Endothelial cell of umbilical vein (primary cell): ENCODE measurements around the gene CATSPERD. TPM values are rescaled to one million over a fixed set of nuclear protein-coding genes. Genes with fewer than 3 reads are reported as not detected.

Experiments
- BruUV-seq: library from RNA; stranded (reverse); fragments of 400-500 nt; replicated peaks from 2 replicates; lab custom pipeline; 2021; lab: Mats Ljungman, UMichigan
- CTCF ChIA-PET: fragments of 300-600, 350-600 bp; sonication (Branson Sonifier 250); formaldehyde crosslinking; loops from one replicate; lab custom pipeline; 2021; ENCODE audit warnings: antibody characterized with exemption, inconsistent platforms; lab: Charles Lee
- POLR2A ChIA-PET: fragments of 300-600, 350-600 bp; sonication (Branson Sonifier 250); formaldehyde crosslinking; loops from one replicate; lab custom pipeline; 2021; ENCODE audit warnings: antibody characterized with exemption, inconsistent platforms; lab: Charles Lee
- DNase-seq: peaks from one replicate; pipeline ENCODE4 v3.0.0-alpha.2; 2011; ENCODE audit warnings: low read depth, low spot score
- FAIRE-seq: peaks from 2 replicates; lab custom pipeline; 2011; peaks lifted over from hg19 to GRCh38; lab: Jason Lieb, UNC
- H2AFZ ChIP-seq: 2 replicates; pipeline ENCODE4 v1.6.0; 2012; ENCODE audit warnings: low read depth, low read length, control low read depth, inconsistent platforms
- H3K27ac ChIP-seq: 2 replicates; pipeline ENCODE4 v1.5.1; 2011; ENCODE audit warnings: low read depth, mild to moderate bottlenecking, control low read depth, low read length, moderate library complexity; ENCODE audit not compliant: insufficient read depth
- H3K27me3 ChIP-seq, 2 experiments: 2 replicates each; pipeline versions ENCODE4 v1.6.0 to v1.6.1; 2011; ENCODE audit warnings: low read length in 2 of 2, mixed read lengths in 1 of 2; ENCODE audit not compliant: control insufficient read depth in 2 of 2, insufficient read depth in 2 of 2
- H3K36me3 ChIP-seq, 2 experiments: 2 replicates in 1 of 2; 3 replicates in 1 of 2; pipeline ENCODE4 v1.5.1; 2011; ENCODE audit warnings: low read length in 2 of 2, mild to moderate bottlenecking in 1 of 2, moderate library complexity in 1 of 2; ENCODE audit not compliant: control insufficient read depth in 2 of 2, insufficient read depth in 2 of 2; ENCODE audit errors: extremely low read depth in 1 of 2
- H3K4me1 ChIP-seq: 3 replicates; pipeline ENCODE4 v1.5.1; 2011; ENCODE audit warnings: mild to moderate bottlenecking, low read length; ENCODE audit not compliant: control insufficient read depth, insufficient read depth; ENCODE audit errors: extremely low read depth
- H3K4me2 ChIP-seq: 2 replicates; pipeline ENCODE4 v1.6.1; 2011; ENCODE audit warnings: low read length, control low read depth, mixed read lengths; ENCODE audit not compliant: insufficient read depth
- H3K4me3 ChIP-seq, 3 experiments: fragments of 200-600 bp in 1 of 3; sonication (generic), shearing (Covaris generic) in 1 of 3; replicated peaks in 1 of 3; 2 replicates each; pipeline ENCODE4 v1.5.1; 2011 to 2016; ENCODE audit warnings: control low read depth in 3 of 3, low read length in 3 of 3, mild to moderate bottlenecking in 2 of 3, inconsistent platforms in 1 of 3, low read depth in 1 of 3, moderate library complexity in 1 of 3; ENCODE audit not compliant: insufficient read depth in 1 of 3
- H3K79me2 ChIP-seq: 2 replicates; pipeline ENCODE4 v1.6.0; 2012; ENCODE audit warnings: low read length, inconsistent platforms; ENCODE audit not compliant: control insufficient read depth, insufficient read depth
- H3K9ac ChIP-seq: replicated peaks from 2 replicates; pipeline ENCODE3; 2011; ENCODE audit warnings: low read length, control low read depth; ENCODE audit not compliant: insufficient read depth; ENCODE audit errors: extremely low read depth
- H3K9me1 ChIP-seq: replicated peaks from 3 replicates; pipeline ENCODE4 v1.6.0; 2011; ENCODE audit warnings: mild to moderate bottlenecking, low read length; ENCODE audit not compliant: control insufficient read depth, insufficient read depth; ENCODE audit errors: extremely low read depth
- H3K9me3 ChIP-seq: replicated peaks from 2 replicates; pipeline ENCODE4 v1.5.1; 2012; ENCODE audit warnings: low read length, inconsistent platforms; ENCODE audit not compliant: control insufficient read depth, insufficient read depth
- H4K20me1 ChIP-seq: replicated peaks from 2 replicates; pipeline ENCODE3; 2011; ENCODE audit warnings: mild to moderate bottlenecking, low read length; ENCODE audit not compliant: control insufficient read depth, insufficient read depth; ENCODE audit errors: extremely low read depth
- EZH2 ChIP-seq: IDR thresholded peaks from 2 replicates; pipeline ENCODE4 v1.6.1; 2012; ENCODE audit warnings: borderline replicate concordance, low read depth, mild to moderate bottlenecking, moderate library complexity, low read length, inconsistent platforms; ENCODE audit not compliant: severe bottlenecking
- FOS ChIP-seq: IDR thresholded peaks from 2 replicates; pipeline ENCODE4 v1.6.1; 2011; ENCODE audit warnings: mild to moderate bottlenecking, low read length, moderate library complexity, borderline replicate concordance; ENCODE audit not compliant: insufficient read depth
- GATA2 ChIP-seq: IDR thresholded peaks from 2 replicates; pipeline ENCODE4 v1.7.0; 2011; ENCODE audit warnings: low read depth, mild to moderate bottlenecking, moderate library complexity, mixed read lengths, low read length; ENCODE audit not compliant: insufficient read length, insufficient read depth
- JUN ChIP-seq: IDR thresholded peaks from 2 replicates; pipeline ENCODE4 v1.6.1; 2011; ENCODE audit warnings: borderline replicate concordance, low read depth; ENCODE audit not compliant: insufficient read length, insufficient read depth
- MAX ChIP-seq: IDR thresholded peaks from 2 replicates; pipeline ENCODE4 v1.6.1; 2011; ENCODE audit not compliant: insufficient read depth, insufficient read length
- MYC ChIP-seq: IDR thresholded peaks from one replicate; pipeline ENCODE4 v1.6.1; 2011; ENCODE audit warnings: mild to moderate bottlenecking, low read depth, low read length
- POLR2A ChIP-seq: IDR thresholded peaks from 2 replicates; pipeline ENCODE4 v1.6.1; 2012; ENCODE audit warnings: low read depth, mild to moderate bottlenecking, control low read depth, low read length
- POLR2AphosphoS5 ChIP-seq: IDR thresholded peaks from 2 replicates; pipeline ENCODE4 v1.6.1; 2012; ENCODE audit warnings: low read depth, mild to moderate bottlenecking, control low read depth, low read length, moderate library complexity; ENCODE audit not compliant: insufficient read depth
- dilution Hi-C: fragments of 300-500 bp; cut with MboI; formaldehyde crosslinking; loops from one replicate; pipeline ENCODE4 v1.15.0; 2019; ENCODE audit warnings: low sequenced_read_pairs; ENCODE audit not compliant: extremely low pct_ligation_motif_present
- intact Hi-C: fragments of 100-400 bp; cut with micrococcal nuclease; formaldehyde crosslinking; loops from one replicate; pipeline ENCODE4 v1.10.0; 2022
- polyA plus RNA-seq, 4 experiments: library from polyadenylated mRNA; depleted of rRNA in 3 of 4; stranded (reverse) in 3 of 4; unstranded in 1 of 4; fragments of >200 nt; gene quantifications; 2 replicates each; pipeline versions ENCODE4 v1.2.1 to v1.2.3, GENCODE V29; 2011 to 2012; ENCODE audit warnings: missing spikeins in 1 of 4
- total RNA-seq: library from RNA; stranded (reverse); gene quantifications from 2 replicates; pipeline ENCODE4 v1.2.3, GENCODE V29; 2021
- TF ChIP-seq, protein P1 (sequence below), 2 donors: IDR thresholded peaks; 1 replicate in 1 of 2; 2 replicates in 1 of 2; pipeline ENCODE4 v1.5.1; 2011; ENCODE audit warnings: low read length in 2 of 2, mild to moderate bottlenecking in 2 of 2, moderate library complexity in 2 of 2, control low read depth in 1 of 2, inconsistent platforms in 1 of 2, low read depth in 1 of 2; ENCODE audit not compliant: insufficient read depth in 1 of 2; ENCODE audit errors: extremely low read depth in 1 of 2

Gene CATSPERD
- total and polyA plus RNA-seq, 2 donors (not counting 3 experiments of a cell fraction or from before 2014, with no cell fraction given), result not detected

DNA sequence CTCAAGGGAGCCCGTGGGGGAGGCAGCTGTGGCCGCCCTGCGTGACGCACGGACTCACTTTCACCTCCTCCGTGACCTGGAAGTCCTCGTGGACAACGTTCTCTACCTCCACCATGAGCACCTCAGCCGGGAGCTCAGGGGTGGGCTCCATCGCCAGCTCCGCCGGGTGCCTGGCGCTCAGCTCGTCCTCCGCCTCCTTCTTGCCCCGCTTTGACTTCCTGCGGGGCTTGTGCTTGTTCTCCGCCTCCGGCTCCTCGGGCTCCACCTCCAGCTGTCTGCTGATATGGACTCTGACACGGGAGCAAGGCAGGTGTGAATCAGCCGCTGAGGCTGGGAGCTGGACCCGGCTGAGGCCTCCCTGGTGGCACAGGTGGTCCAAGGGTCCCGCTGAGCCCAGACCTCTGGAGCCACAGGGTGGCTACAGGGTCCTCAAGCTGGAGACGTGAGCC is 8.7 kb upstream of the CATSPERD start:
- POLR2A ChIA-PET, result interaction anchor here (0.6 kb wide), 1 partner anchor 25 kb away, joined by 3 read pairs; no protein-coding TSS in a partner anchor
- CTCF ChIA-PET, result no interaction called here
- peaks cover 18% of the 10 kb centered on the region for H3K79me2 ChIP-seq
- TF ChIP-seq MAX (no peak), JUN (no peak), FOS (no peak), POLR2A (no peak)
- DNase-seq, result no peak
- H3K27ac ChIP-seq, result no peak overlapping the region
- H3K4me2 ChIP-seq, result no peak overlapping the region
- no peak overlapping the region for H2AFZ ChIP-seq
- H3K36me3 ChIP-seq, result peaks cover 3 to 38% of the 10 kb centered on the region in 2 experiments
- H4K20me1 ChIP-seq, result no peaks in the 10 kb centered on the region
- no peaks in the 10 kb centered on the region for H3K4me1 ChIP-seq
- no peak for FAIRE-seq
- no peaks in the 10 kb centered on the region for H3K9me1 ChIP-seq
- intact Hi-C loops, result no loop called here
- BruUV-seq, result no TSS peak
- no peaks in the 10 kb centered on the region for H3K27me3 ChIP-seq
- no peak overlapping the region for H3K4me3 ChIP-seq
- dilution Hi-C loops, result no loop called here
- H3K9ac ChIP-seq, result no peak overlapping the region
- no peaks in the 10 kb centered on the region for H3K9me3 ChIP-seq

DNA sequence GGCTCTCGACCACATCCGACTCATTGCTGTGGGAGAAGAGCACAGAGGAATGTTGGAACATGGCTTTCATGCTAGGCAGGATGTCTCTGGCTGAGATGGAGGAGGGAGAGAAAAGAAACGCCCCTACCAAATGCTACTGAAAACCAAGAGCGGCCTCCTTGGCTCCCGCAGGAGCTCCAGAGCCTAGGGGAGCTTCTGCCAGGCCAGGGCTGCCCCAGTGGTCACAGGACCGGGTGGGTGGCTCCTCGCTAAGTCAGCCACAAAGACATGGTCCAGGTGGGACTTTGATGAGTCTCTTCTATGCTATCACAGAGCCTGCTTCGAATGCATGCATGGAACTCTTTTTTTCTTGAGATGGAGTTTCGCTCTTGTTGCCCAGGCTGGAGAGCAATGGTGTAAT is 7.2 kb upstream of the CATSPERD start:
- H3K27ac ChIP-seq, result no peak overlapping the region
- POLR2A ChIA-PET, result no interaction called here
- intact Hi-C loops, result no loop called here
- no peak for DNase-seq
- no peaks in the 10 kb centered on the region for H3K9me3 ChIP-seq
- H2AFZ ChIP-seq, result no peak overlapping the region
- H3K4me3 ChIP-seq, result no peak overlapping the region
- H3K9me1 ChIP-seq, result no peaks in the 10 kb centered on the region
- peaks cover 3% of the 10 kb centered on the region for H3K4me1 ChIP-seq
- H3K4me2 ChIP-seq, result no peak overlapping the region
- peaks cover 33% of the 10 kb centered on the region for H3K79me2 ChIP-seq
- no peak overlapping the region for H3K9ac ChIP-seq
- H3K36me3 ChIP-seq, result peaks cover 3 to 26% of the 10 kb centered on the region in 2 experiments
- H3K27me3 ChIP-seq, result no peaks in the 10 kb centered on the region
- BruUV-seq, result no TSS peak
- dilution Hi-C loops, result no loop called here
- FAIRE-seq, result no peak
- TF ChIP-seq POLR2AphosphoS5 (no peak), GATA2 (no peak), FOS (no peak), POLR2A (no peak), EZH2 (no peak), MAX (no peak), MYC (no peak), JUN (no peak)
- TF ChIP-seq, protein P1, sequence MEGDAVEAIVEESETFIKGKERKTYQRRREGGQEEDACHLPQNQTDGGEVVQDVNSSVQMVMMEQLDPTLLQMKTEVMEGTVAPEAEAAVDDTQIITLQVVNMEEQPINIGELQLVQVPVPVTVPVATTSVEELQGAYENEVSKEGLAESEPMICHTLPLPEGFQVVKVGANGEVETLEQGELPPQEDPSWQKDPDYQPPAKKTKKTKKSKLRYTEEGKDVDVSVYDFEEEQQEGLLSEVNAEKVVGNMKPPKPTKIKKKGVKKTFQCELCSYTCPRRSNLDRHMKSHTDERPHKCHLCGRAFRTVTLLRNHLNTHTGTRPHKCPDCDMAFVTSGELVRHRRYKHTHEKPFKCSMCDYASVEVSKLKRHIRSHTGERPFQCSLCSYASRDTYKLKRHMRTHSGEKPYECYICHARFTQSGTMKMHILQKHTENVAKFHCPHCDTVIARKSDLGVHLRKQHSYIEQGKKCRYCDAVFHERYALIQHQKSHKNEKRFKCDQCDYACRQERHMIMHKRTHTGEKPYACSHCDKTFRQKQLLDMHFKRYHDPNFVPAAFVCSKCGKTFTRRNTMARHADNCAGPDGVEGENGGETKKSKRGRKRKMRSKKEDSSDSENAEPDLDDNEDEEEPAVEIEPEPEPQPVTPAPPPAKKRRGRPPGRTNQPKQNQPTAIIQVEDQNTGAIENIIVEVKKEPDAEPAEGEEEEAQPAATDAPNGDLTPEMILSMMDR (IDR thresholded peaks at IDR 0.05; ENCODE audit: extremely low read depth in 1 of 2, insufficient read depth in 1 of 2, low read depth in 1 of 2, low read length in 2 of 2), result no peak
- no peaks in the 10 kb centered on the region for H4K20me1 ChIP-seq
- CTCF ChIA-PET, result interaction anchor here (1.3 to 1.6 kb wide), 2 partner anchors 22 to 23 kb away, joined by 3 to 8 read pairs; partner anchors contain the start of gene RPL36
